HUES64 (cell line): ENCODE data around the gene APEH.

Experiments used
- H3K27ac ChIP-seq: 2 replicates; pipeline ENCODE4 v1.7.0; 2013; ENCODE audit warnings: low read depth, low read length, inconsistent platforms
- H3K27me3 ChIP-seq: 2 replicates; pipeline ENCODE4 v1.6.1; 2013; ENCODE audit warnings: mild to moderate bottlenecking, low read length; ENCODE audit not compliant: insufficient read depth
- H3K36me3 ChIP-seq: 2 replicates; pipeline ENCODE4 v1.6.1; 2013; ENCODE audit warnings: mild to moderate bottlenecking, low read length; ENCODE audit not compliant: insufficient read depth
- H3K4me1 ChIP-seq: 2 replicates; pipeline ENCODE4 v1.6.1; 2013; ENCODE audit warnings: mild to moderate bottlenecking, low read length, moderate library complexity; ENCODE audit not compliant: insufficient read depth
- H3K4me3 ChIP-seq: 2 replicates; pipeline ENCODE4 v1.5.1; 2013; ENCODE audit warnings: mild to moderate bottlenecking, low read length, moderate library complexity
- H3K9ac ChIP-seq: 2 replicates; pipeline ENCODE4 v1.6.1; 2013; ENCODE audit warnings: mild to moderate bottlenecking, low read depth, low read length
- H3K9me3 ChIP-seq: 2 replicates; pipeline ENCODE4 v1.6.1; 2013; ENCODE audit warnings: low read depth, low read length; ENCODE audit not compliant: insufficient read depth
- WGBS: fragments of 150-250, 120-280 bp; methylation state at CpG from one replicate; pipeline ENCODE4 v1.1.7; 2013; ENCODE audit warnings: missing lambda C conversion rate; 5-methylcytosine and 5-hydroxymethylcytosine counted together

Gene APEH

GRCh38 chr3:49716169-49716568, 42.0 kb downstream of the APEH start:
- Histone ChIP-seq H3K4me3 (no peak overlapping the region), H3K9me3 (no peaks in the 10 kb centered on the region), H3K27me3 (no peaks in the 10 kb centered on the region), H3K4me1 (0 out of 2 replicates have a peak, but pooled peaks cover 6% of the 10 kb centered on the region), H3K36me3 (peaks cover 11% of the 10 kb centered on the region), H3K9ac (no peak overlapping the region), H3K27ac (no peak overlapping the region)
- 94% methylated on average over 7 of the region's 7 CpGs for WGBS

GRCh38 chr3:49716691-49717210, 42.6 kb downstream of the APEH start:
- no peaks in the 10 kb centered on the region for H3K27me3 ChIP-seq
- no peak overlapping the region for H3K27ac ChIP-seq
- H3K9me3 ChIP-seq, result no peaks in the 10 kb centered on the region
- 0 out of 2 replicates have a peak, but pooled peaks cover 6% of the 10 kb centered on the region for H3K4me1 ChIP-seq
- WGBS, result 93% methylated on average over 16 of the region's 16 CpGs
- H3K4me3 ChIP-seq, result no peak overlapping the region
- no peak overlapping the region for H3K9ac ChIP-seq
- peaks cover 17% of the 10 kb centered on the region for H3K36me3 ChIP-seq

GRCh38 chr3:49717211-49717958, 43.2 kb downstream of the APEH start:
- Histone ChIP-seq H3K4me1 (0 out of 2 replicates have a peak, but pooled peaks cover 6% of the 10 kb centered on the region), H3K27ac (no peak overlapping the region), H3K9me3 (no peaks in the 10 kb centered on the region), H3K36me3 (peaks cover 23% of the 10 kb centered on the region), H3K9ac (no peak overlapping the region), H3K4me3 (no peak overlapping the region), H3K27me3 (no peaks in the 10 kb centered on the region)
- 91% methylated on average over 13 of the region's 14 CpGs for WGBS

- H3K27me3 ChIP-seq, result no peaks in the 10 kb centered on the region
- peak overlapping the region; percentile 29; the same call in 1 of the 2 replicates for H3K9ac ChIP-seq
- WGBS, result 95% methylated on average over 75 of the region's 75 CpGs
- no peak overlapping the region for H3K27ac ChIP-seq
- H3K4me1 ChIP-seq, result peaks cover 6% of the 10 kb centered on the region; the same call in 1 of the 2 replicates
- H3K4me3 ChIP-seq, result peak overlapping the region; percentile 67
- H3K36me3 ChIP-seq, result peaks cover 27% of the 10 kb centered on the region
- H3K9me3 ChIP-seq, result no peaks in the 10 kb centered on the region
These were observed 44.1 kb downstream of the APEH start for GRCh38 chr3:49717959-49718857.

GRCh38 chr3:49718858-49719213, 44.7 kb downstream of the APEH start:
- peak overlapping the region; percentile 83 for H3K9ac ChIP-seq
- peaks cover 6% of the 10 kb centered on the region; the same call in 1 of the 2 replicates for H3K4me1 ChIP-seq
- WGBS, result 42% methylated on average over 33 of the region's 33 CpGs
- H3K27ac ChIP-seq, result peak overlapping the region; percentile 9; the same call in 1 of the 2 replicates
- peak overlapping the region; percentile 67 for H3K4me3 ChIP-seq
- H3K9me3 ChIP-seq, result no peaks in the 10 kb centered on the region
- peaks cover 27% of the 10 kb centered on the region for H3K36me3 ChIP-seq
- no peaks in the 10 kb centered on the region for H3K27me3 ChIP-seq

- peak within 1 kb of the TSS; percentile 67 for H3K4me3 ChIP-seq
- H3K36me3 ChIP-seq, result peaks cover 27% of the 10 kb centered on the region
- no peaks in the 10 kb centered on the region for H3K9me3 ChIP-seq
- peaks cover 6% of the 10 kb centered on the region; the same call in 1 of the 2 replicates for H3K4me1 ChIP-seq
- peak within 1 kb of the TSS; percentile 35; the same call in 1 of the 2 replicates for H3K27ac ChIP-seq
- WGBS, result 4% methylated on average over 50 of the region's 50 CpGs
- H3K9ac ChIP-seq, result peak within 1 kb of the TSS; percentile 83
- no peaks in the 10 kb centered on the region for H3K27me3 ChIP-seq
These were observed 45.2 kb downstream of the APEH start, which contains the start of gene AMIGO3 for GRCh38 chr3:49719214-49719884. TSS of gene AMIGO3 (minus strand) at chr3:49719684. CDS start at chr3:49719465, 219 bp downstream.

GRCh38 chr3:49720855-49721595, 46.9 kb downstream of the APEH start:
- Histone ChIP-seq H3K4me1 (peaks cover 6% of the 10 kb centered on the region; the same call in 1 of the 2 replicates), H3K27me3 (no peaks in the 10 kb centered on the region), H3K27ac (no peak overlapping the region), H3K9me3 (no peaks in the 10 kb centered on the region), H3K36me3 (peaks cover 25% of the 10 kb centered on the region), H3K9ac (no peak overlapping the region), H3K4me3 (no peak overlapping the region)
- 91% methylated on average over 4 of the region's 4 CpGs for WGBS

- no peaks in the 10 kb centered on the region for H3K9me3 ChIP-seq
- H3K9ac ChIP-seq, result no peak overlapping the region
- peaks cover 28% of the 10 kb centered on the region for H3K36me3 ChIP-seq
- no peaks in the 10 kb centered on the region for H3K27me3 ChIP-seq
- H3K4me1 ChIP-seq, result peaks cover 6% of the 10 kb centered on the region; the same call in 1 of the 2 replicates
- H3K4me3 ChIP-seq, result no peak overlapping the region
- H3K27ac ChIP-seq, result no peak overlapping the region
- 94% methylated on average over 9 of the region's 9 CpGs for WGBS
These were observed 47.4 kb downstream of the APEH start for GRCh38 chr3:49721596-49721895.

- no peak overlapping the region for H3K9ac ChIP-seq
- no peak overlapping the region for H3K27ac ChIP-seq
- H3K4me3 ChIP-seq, result no peak overlapping the region
- H3K4me1 ChIP-seq, result peaks cover 6% of the 10 kb centered on the region; the same call in 1 of the 2 replicates
- H3K36me3 ChIP-seq, result peaks cover 33% of the 10 kb centered on the region
- 96% methylated on average over 26 of the region's 26 CpGs for WGBS
- no peaks in the 10 kb centered on the region for H3K27me3 ChIP-seq
- no peaks in the 10 kb centered on the region for H3K9me3 ChIP-seq
These were observed 48.0 kb downstream of the APEH start for GRCh38 chr3:49721896-49722781.
